Activated naive CD4-positive, alpha-beta T cell treated with anti-CD3 and anti-CD28 coated beads for 36 hours (primary cell): ENCODE measurements around the gene ACTL8. TPM values are rescaled to one million over a fixed set of nuclear protein-coding genes. Genes with fewer than 3 reads are reported as not detected.
A peak's percentile ranks its signal among the peaks of the same experiment; 100 is the strongest.

Experiments used
- CTCF ChIA-PET: fragments of 350-600 bp; sonication (Branson Sonifier 250); formaldehyde crosslinking; loops from one replicate; lab custom pipeline; 2021; ENCODE audit warnings: antibody characterized with exemption; lab: Charles Lee
- DNase-seq: peaks from one replicate; pipeline ENCODE4 v3.0.0-alpha.2; 2020
- H3K27ac Mint-ChIP-seq: one replicate; pipeline ENCODE4 v1.8.0; 2021; ENCODE audit warnings: mild to moderate bottlenecking, mixed read lengths
- H3K27me3 Mint-ChIP-seq: one replicate; pipeline ENCODE4 v1.8.0; 2021; ENCODE audit warnings: low read depth, mixed read lengths
- H3K36me3 Mint-ChIP-seq: one replicate; pipeline ENCODE4 v1.8.0; 2021; ENCODE audit warnings: low read depth, mixed read lengths
- H3K4me1 Mint-ChIP-seq: one replicate; pipeline ENCODE4 v1.8.0; 2021; ENCODE audit warnings: low read depth, mixed read lengths
- H3K4me3 Mint-ChIP-seq: one replicate; pipeline ENCODE4 v1.8.0; 2021; ENCODE audit warnings: mild to moderate bottlenecking, moderate library complexity, mixed read lengths
- H3K9me3 Mint-ChIP-seq: one replicate; pipeline ENCODE4 v1.8.0; 2021; ENCODE audit warnings: mixed read lengths
- intact Hi-C: fragments of 100-400 bp; cut with micrococcal nuclease; formaldehyde crosslinking; loops from one replicate; pipeline ENCODE4 v1.15.1; 2023
- total RNA-seq, 2 experiments: library from RNA; stranded (reverse); gene quantifications; one replicate each; pipeline ENCODE4 v1.2.3, GENCODE V29; 2021

The ACTL8 gene
- total RNA-seq, 2 experiments from 2014 or later, result 0.12 TPM; not detected in 1

DNA sequence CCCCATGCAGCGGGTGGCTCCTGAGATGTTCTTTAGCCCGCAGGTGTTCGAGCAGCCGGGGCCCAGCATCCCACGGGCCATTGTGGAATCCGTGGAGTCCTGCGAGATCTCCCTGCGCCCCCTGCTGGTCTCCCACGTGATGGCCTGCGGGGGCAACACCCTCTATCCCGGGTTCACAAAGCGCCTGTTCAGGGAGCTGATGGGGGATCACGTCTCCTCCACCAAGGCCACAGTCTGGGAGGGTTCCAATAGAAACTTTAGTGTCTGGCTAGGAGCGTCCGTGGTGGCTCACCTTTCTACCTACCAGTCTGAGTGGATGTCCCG, 71.0 kb downstream of the ACTL8 start:
- H3K36me3 Mint-ChIP-seq, result no peaks in the 10 kb centered on the region
- H3K9me3 Mint-ChIP-seq, result no peaks in the 10 kb centered on the region
- CTCF ChIA-PET, result interaction anchor here (1.9 kb wide), 1 partner anchor 165 kb away, joined by 10 read pairs; no protein-coding TSS in a partner anchor
- no peaks in the 10 kb centered on the region for H3K4me1 Mint-ChIP-seq
- H3K27ac Mint-ChIP-seq, result no peak overlapping the region
- H3K4me3 Mint-ChIP-seq, result no peak overlapping the region
- DNase-seq, result peak; percentile 37
- intact Hi-C loops, result loop anchor here (10.0 kb wide), 1 partner anchor 161 kb away; no protein-coding TSS in a partner anchor
- H3K27me3 Mint-ChIP-seq, result peaks cover 32% of the 10 kb centered on the region

DNA sequence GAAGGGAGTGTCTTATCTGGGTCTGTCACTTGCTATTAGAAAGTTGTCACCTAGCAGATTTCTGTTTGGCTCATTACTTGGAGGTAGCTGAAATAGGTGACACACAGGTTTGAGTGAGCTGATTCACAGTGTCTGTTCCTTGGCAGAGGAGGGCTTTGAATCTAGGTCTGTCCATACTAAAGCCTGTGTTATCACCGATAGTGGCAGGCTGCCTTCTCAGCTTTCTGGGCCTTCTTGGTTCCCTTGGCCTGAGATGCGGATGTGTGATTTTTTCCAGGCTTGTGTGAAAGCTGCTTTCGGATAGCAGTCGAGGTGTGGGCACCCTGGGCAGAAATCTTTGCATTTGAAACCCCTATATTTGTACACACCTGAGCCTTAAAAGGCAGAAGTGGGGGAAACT, 73.9 kb downstream of the ACTL8 start:
- H3K4me1 Mint-ChIP-seq, result no peaks in the 10 kb centered on the region
- peaks cover 32% of the 10 kb centered on the region for H3K27me3 Mint-ChIP-seq
- no peak for DNase-seq
- H3K36me3 Mint-ChIP-seq, result no peaks in the 10 kb centered on the region
- no peak overlapping the region for H3K4me3 Mint-ChIP-seq
- no peak overlapping the region for H3K27ac Mint-ChIP-seq
- intact Hi-C loops, result loop anchor here (10.0 kb wide), 1 partner anchor 164 kb away; no protein-coding TSS in a partner anchor
- H3K9me3 Mint-ChIP-seq, result no peaks in the 10 kb centered on the region
- CTCF ChIA-PET, result interaction anchor here (0.5 kb wide), 1 partner anchor 69 kb away, joined by 3 read pairs; no protein-coding TSS in a partner anchor

DNA sequence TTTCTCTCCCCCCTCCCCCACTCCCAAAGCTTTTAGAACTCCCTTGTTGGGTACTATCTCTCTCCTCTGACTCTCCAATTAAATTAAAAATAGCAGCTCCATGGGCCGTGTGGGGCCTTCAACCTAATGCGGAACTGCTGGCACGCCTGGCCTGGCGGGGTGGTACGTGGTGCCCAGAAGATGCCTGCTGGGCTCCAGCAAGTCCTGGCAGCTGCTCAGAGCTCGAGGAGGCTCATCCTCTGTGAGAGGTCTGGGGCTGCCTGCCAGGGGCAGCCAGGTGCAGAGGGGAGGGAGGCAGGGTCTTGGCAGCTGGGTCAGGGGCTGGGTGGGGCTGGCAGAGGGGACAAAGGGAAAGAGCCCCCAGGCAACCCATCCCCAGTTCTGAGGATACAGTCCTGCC, 74.4 kb downstream of the ACTL8 start:
- H3K9me3 Mint-ChIP-seq, result no peaks in the 10 kb centered on the region
- no peaks in the 10 kb centered on the region for H3K36me3 Mint-ChIP-seq
- no peak for DNase-seq
- no peak overlapping the region for H3K27ac Mint-ChIP-seq
- no peaks in the 10 kb centered on the region for H3K4me1 Mint-ChIP-seq
- no peak overlapping the region for H3K4me3 Mint-ChIP-seq
- H3K27me3 Mint-ChIP-seq, result peaks cover 32% of the 10 kb centered on the region
- CTCF ChIA-PET, result no interaction called here
- intact Hi-C loops, result loop anchor here (10.0 kb wide), 1 partner anchor 165 kb away; no protein-coding TSS in a partner anchor

DNA sequence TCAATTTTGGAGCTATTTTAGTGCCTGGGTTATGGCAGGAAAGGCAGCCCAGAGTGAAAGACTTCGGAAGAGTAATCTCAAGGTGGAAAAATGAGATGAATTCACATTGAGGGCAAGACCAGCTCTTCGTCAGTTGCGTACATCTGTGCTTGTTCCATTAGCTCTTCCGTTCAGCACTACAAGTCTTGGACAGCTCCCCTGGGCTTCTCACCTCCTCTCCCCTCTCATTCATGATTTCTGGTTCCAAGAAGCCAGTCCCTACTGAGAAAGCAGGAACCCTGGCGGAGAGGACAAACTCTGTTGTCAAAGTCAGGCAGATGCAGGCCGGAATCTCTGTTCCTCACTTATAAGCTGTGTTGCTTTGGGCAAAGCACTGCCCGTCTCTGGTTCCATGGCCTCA, 76.5 kb downstream of the ACTL8 start:
- H3K27me3 Mint-ChIP-seq, result peaks cover 26% of the 10 kb centered on the region
- no peaks in the 10 kb centered on the region for H3K4me1 Mint-ChIP-seq
- H3K4me3 Mint-ChIP-seq, result no peak overlapping the region
- H3K36me3 Mint-ChIP-seq, result no peaks in the 10 kb centered on the region
- H3K27ac Mint-ChIP-seq, result no peak overlapping the region
- peak; percentile 26 for DNase-seq
- CTCF ChIA-PET, result no interaction called here
- intact Hi-C loops, result no loop called here
- no peaks in the 10 kb centered on the region for H3K9me3 Mint-ChIP-seq

DNA sequence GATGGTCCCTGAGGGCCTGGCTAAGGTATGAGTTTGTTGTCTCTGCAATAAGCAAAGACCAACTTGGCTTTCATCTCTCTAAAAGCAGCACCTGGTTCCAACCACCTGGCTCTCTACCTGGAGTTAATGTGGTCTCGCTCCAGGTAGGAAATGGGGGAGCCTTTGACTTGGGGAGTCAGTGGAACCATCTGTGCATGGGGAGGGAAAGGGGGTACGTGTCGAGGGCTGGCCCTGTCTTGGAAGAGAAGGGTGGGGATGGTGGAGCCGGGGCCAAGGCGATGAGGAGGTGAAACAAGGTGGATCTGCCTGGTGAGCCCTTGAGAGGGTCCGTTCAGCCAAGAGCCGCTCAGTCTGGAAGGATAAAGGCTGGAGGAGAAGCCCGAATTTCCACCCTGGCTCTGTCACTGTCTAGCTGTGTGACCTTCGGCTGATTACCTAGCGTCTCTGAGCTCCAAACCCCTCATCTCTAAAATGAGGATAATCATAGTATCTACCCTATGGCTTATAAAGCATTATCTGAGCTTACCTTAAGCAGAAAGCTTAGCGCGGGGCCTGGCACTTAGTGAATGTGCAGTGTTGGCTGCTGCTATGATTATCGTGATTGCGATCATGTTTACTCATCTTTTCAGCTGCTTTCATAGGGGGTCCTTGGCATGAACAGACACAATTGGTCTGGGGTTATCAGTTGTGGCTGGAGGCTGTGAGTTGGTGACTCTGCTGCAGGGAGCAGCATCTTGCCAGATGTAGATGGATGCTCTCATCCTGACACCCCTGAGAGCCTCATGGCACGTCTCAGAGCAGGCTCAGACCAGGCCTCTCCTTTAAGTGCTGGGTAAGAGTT, 78.7 kb downstream of the ACTL8 start:
- no peaks in the 10 kb centered on the region for H3K4me1 Mint-ChIP-seq
- CTCF ChIA-PET, result no interaction called here
- H3K36me3 Mint-ChIP-seq, result no peaks in the 10 kb centered on the region
- H3K4me3 Mint-ChIP-seq, result no peak overlapping the region
- DNase-seq, result no peak
- no peak overlapping the region for H3K27ac Mint-ChIP-seq
- H3K27me3 Mint-ChIP-seq, result peaks cover 25% of the 10 kb centered on the region
- H3K9me3 Mint-ChIP-seq, result no peaks in the 10 kb centered on the region
- intact Hi-C loops, result no loop called here

DNA sequence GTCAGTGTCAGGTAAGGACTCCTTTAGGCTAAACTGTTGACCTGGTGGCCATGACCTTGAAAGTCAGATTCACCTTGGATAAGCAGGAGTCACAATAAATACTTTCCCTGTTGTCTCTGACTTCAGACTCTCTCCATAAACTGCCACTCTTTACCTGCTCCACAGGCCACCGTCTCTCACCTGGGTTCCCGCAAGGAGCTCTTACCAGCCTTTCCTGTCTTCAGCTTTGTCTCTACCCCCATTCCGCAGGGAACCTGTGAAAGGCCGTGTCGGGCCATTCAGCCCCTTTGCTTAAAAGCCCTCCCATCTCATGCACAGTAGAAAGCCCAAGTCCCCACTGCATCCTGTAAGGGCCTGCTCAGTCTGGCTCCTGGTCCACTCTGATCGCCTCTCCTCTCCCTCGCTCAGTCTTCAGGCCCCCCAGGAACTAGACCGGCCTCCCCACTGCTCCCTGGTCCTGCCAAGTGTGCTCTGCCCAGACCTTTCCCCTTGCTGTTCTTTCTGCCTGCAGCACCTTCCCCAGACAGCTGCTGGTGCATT, 79.5 kb downstream of the ACTL8 start:
- no peak for DNase-seq
- CTCF ChIA-PET, result interaction anchor here (0.7 kb wide), 1 partner anchor 225 kb away, joined by 3 read pairs; no protein-coding TSS in a partner anchor
- Mint-ChIP-seq H3K27ac (no peak overlapping the region), H3K4me1 (no peaks in the 10 kb centered on the region), H3K4me3 (no peak overlapping the region), H3K9me3 (no peaks in the 10 kb centered on the region), H3K36me3 (no peaks in the 10 kb centered on the region), H3K27me3 (peaks cover 21% of the 10 kb centered on the region)
- intact Hi-C loops, result no loop called here

DNA sequence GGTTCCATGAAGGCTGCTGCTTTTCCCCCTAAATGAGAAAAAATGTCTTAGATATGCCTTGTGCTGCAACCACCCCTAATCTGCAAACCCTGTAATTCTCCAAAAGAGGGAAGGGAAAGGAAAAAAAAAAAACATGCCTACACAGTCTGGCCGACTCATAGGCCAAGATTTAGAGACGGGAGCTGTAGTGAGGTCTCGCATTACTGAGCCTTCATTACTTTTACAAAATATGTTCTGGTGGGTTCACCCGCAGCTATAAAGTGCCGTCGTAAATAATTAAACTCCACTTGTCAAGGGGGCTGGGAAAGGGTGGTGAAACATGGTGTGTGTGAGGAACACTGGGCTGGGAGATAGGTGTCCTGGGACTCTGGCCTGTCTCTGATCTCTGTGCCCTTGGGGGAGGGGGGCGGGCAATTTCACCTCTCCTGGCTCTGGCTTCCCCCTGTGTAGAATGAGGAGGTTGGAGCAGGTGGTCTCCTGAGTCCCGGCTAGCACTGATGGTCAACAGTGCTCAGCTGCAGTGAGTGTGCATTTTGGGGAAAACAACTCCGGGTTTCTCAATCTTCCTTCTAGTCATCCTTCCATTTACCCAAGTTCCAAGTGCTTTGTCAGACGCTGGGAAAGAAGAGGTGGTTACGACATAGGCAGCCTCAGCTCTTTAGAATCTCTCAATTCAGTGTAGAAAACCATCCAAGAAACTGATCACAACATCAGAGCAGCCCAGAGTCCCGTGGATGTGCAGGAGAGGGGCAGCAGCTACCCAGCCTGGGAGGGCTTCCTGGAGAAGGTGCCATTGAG, 82.3 kb downstream of the ACTL8 start:
- Mint-ChIP-seq H3K4me1 (no peaks in the 10 kb centered on the region), H3K27me3 (peaks cover 14% of the 10 kb centered on the region), H3K27ac (no peak overlapping the region), H3K36me3 (no peaks in the 10 kb centered on the region), H3K9me3 (no peaks in the 10 kb centered on the region), H3K4me3 (no peak overlapping the region)
- intact Hi-C loops, result no loop called here
- no peak for DNase-seq
- CTCF ChIA-PET, result no interaction called here

DNA sequence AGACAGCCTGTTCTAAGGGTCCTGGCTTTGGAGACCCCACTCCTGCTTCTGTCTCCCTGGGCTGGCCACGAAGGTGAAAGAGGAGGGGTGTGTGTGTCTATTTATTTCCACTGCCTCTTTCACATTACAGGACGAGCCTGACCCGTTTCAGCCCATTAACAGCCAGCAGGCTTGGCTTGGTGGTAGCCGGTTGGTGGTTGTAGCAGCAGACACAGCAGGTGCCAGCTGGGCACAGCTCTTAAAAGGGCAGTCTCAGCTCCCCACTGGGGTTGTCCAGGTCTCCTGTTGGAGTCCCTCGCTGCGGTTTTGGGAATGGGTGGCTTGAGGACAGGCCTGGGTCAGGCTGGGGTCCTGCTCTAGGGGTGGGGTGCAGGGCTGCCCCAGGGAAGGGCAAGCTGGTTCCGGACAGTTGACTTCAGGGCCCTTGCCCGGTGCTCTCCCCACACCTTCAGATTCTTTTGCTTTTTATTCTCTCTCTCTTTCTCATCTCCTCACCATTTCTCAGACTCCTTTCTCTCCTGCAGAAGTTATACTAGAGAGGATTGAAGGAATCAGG, 84.6 kb downstream of the ACTL8 start:
- H3K36me3 Mint-ChIP-seq, result no peaks in the 10 kb centered on the region
- intact Hi-C loops, result no loop called here
- H3K9me3 Mint-ChIP-seq, result no peaks in the 10 kb centered on the region
- CTCF ChIA-PET, result interaction anchor here (0.7 kb wide), 1 partner anchor 106 kb away, joined by 3 read pairs; no protein-coding TSS in a partner anchor
- H3K27me3 Mint-ChIP-seq, result peaks cover 23% of the 10 kb centered on the region
- H3K27ac Mint-ChIP-seq, result no peak overlapping the region
- H3K4me3 Mint-ChIP-seq, result no peak overlapping the region
- no peak for DNase-seq
- no peaks in the 10 kb centered on the region for H3K4me1 Mint-ChIP-seq

DNA sequence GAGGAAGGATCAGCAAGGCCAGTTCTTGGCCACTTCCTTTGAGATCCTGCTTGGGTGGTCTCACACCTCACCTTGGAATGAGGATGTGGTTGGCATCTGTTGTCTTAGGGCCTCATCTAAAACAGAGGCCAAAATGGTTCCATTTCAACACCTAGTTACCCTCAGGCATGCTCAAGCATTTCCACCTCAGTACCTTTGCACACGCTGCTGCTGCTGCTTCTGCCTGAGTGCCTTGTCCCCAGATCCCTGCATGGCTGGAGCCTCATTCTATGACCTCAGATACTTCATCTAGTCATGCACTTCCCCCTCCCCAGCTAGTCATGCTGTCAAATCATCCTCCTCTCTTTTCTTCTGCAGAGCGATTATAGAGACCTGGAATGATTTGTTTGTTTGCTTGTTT, 86.8 kb downstream of the ACTL8 start:
- no peaks in the 10 kb centered on the region for H3K9me3 Mint-ChIP-seq
- H3K4me1 Mint-ChIP-seq, result no peaks in the 10 kb centered on the region
- CTCF ChIA-PET, result no interaction called here
- H3K27ac Mint-ChIP-seq, result no peak overlapping the region
- DNase-seq, result no peak
- H3K27me3 Mint-ChIP-seq, result peaks cover 15% of the 10 kb centered on the region
- H3K4me3 Mint-ChIP-seq, result no peak overlapping the region
- intact Hi-C loops, result no loop called here
- no peaks in the 10 kb centered on the region for H3K36me3 Mint-ChIP-seq

DNA sequence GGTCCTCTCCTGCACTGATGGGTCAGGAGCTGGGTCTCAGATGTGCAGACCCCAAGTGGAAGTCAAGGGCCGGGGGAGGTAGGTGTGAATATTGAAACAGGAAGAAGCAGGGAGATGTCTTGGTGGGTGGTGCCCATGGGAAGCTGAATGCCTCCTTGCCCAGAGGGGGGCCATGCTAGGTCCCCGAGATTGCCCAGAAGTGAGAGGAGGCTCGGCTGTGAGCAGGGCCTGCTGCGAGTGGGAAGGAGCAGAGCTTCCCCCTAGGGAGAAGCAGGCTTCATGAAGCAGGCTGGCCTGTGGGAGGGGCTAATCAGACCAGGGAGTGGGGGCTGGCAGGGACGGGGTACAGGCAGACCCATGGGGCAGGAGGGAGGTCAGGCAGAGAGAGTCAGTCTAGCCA, 87.6 kb downstream of the ACTL8 start:
- no peak for DNase-seq
- no peaks in the 10 kb centered on the region for H3K4me1 Mint-ChIP-seq
- no peak overlapping the region for H3K27ac Mint-ChIP-seq
- H3K4me3 Mint-ChIP-seq, result no peak overlapping the region
- H3K27me3 Mint-ChIP-seq, result peaks cover 16% of the 10 kb centered on the region
- H3K9me3 Mint-ChIP-seq, result no peaks in the 10 kb centered on the region
- no peaks in the 10 kb centered on the region for H3K36me3 Mint-ChIP-seq
- intact Hi-C loops, result no loop called here
- CTCF ChIA-PET, result no interaction called here

DNA sequence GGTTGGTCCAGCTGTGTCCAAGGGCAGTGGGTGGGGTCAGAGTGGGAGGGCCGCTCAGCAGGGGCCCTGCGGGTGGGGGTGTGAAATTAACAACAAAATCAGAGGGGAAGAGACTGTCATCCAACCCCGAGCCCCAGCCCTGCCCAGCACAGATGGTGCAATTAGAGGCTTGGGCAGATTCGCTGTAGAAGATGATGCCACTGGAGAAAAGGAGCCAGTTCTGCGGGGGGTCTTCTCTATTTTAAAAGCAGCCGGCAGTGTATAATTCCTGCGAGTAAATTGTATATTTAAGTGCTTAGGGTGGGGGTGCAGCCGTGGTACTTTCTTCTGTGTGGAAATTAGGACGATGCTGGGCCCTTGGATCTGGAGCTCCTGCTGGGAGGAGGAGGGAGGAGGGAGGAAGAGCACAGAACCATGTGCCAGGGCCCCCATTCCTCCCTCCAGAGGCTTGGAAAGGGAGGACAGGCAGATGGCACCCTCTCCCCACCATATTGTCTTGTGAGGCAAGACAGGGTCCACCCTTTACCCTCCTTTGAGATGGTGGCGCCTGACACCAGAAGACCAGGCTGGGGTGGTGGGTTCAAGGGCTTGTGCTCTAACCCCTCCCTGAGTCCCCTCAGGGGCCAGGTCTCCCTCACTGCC, 89.2 kb downstream of the ACTL8 start:
- no peak overlapping the region for H3K27ac Mint-ChIP-seq
- H3K4me3 Mint-ChIP-seq, result no peak overlapping the region
- H3K36me3 Mint-ChIP-seq, result no peaks in the 10 kb centered on the region

DNA sequence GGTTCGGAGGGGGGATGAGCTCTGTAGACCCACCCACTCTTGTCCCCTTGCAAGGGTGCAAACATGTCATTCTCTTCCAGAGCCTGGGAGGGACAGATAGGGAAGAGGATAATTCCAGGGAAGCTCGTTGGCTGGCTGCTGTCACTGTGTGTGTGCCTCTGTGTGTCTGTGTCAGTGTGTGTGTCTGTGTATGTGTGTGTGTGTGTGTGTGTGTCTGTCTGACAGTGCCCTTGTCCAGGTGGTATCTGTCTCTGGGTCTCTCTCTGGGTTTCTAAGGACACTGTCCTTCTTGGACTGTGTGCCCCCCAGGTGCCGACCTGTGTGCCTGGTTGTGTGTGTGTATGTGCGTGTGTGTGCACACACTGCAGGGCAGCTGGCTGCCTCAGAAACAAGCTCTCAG, 90.5 kb downstream of the ACTL8 start:
- no peak overlapping the region for H3K4me3 Mint-ChIP-seq
- no peak overlapping the region for H3K27ac Mint-ChIP-seq
- CTCF ChIA-PET, result no interaction called here

More for the DNA sequence above, 89.2 kb downstream of the ACTL8 start:
- Mint-ChIP-seq H3K9me3 (no peaks in the 10 kb centered on the region), H3K27me3 (peaks cover 20% of the 10 kb centered on the region), H3K4me1 (no peaks in the 10 kb centered on the region)
- CTCF ChIA-PET, result interaction anchor here (1.0 kb wide), 1 partner anchor 85 kb away, joined by 3 read pairs; no protein-coding TSS in a partner anchor
- intact Hi-C loops, result no loop called here
- DNase-seq, result no peak

More for the DNA sequence above, 90.5 kb downstream of the ACTL8 start:
- intact Hi-C loops, result no loop called here
- Mint-ChIP-seq H3K9me3 (peaks cover 2% of the 10 kb centered on the region), H3K4me1 (no peaks in the 10 kb centered on the region), H3K36me3 (no peaks in the 10 kb centered on the region), H3K27me3 (peaks cover 20% of the 10 kb centered on the region)
- DNase-seq, result no peak
